C1 segment of cervical spinal cord (tissue), 14 donors: ENCODE measurements around the gene RACK1.

Experiments used
- DNase-seq, 14 donors: peaks; one replicate each; lab custom pipeline; 2025; lab: John Stamatoyannopoulos, UW

Gene RACK1

GRCh38 chr5:181259974-181260719, 16.4 kb upstream of the RACK1 start:
- no peak for DNase-seq

- no peak for DNase-seq
Observed at GRCh38 chr5:181259283-181259682, 15.6 kb upstream of the RACK1 start.

GRCh38 chr5:181258576-181258975, 14.9 kb upstream of the RACK1 start:
- DNase-seq, result no peak

DNA sequence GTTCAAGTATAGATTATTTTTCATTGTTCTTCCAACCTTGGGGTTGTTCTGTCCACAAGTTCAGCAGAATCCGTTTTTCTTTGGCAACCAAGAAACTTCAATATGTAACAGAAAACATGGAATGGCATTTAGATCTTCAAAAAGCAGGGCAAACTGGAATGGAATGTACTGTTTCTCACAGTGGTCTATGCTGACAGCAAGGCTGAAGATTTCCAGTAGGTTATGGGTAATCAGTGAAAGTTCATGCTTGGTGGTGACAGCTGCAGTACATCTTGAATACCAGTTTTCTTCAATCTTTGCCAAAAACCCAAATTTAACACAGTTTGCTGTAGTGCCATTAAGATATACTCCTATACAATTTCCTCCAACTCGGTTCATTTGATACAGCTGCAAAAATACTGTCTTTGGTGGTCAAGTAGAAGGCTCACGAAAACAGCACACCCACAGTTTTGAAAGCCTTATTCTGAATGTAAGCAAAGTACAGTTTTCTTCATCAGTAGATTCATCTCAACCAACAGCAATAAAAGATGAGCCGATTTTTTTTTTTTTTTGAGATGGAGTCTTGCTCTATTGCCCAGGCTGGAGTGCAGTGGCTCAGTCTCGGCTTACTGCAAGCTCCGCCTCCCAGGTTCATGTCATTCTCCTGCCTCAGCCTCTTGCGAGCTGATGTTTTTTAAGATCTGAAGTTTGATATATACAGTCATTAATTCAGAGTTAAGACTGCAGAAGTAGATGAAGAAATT, 12.3 kb upstream of the RACK1 start:
- DNase-seq, result no peak

- DNase-seq, result no peak
Observed at GRCh38 chr5:181255276-181255675, 11.6 kb upstream of the RACK1 start.

GRCh38 chr5:181248277-181248676, 4.6 kb upstream of the RACK1 start:
- no peak for DNase-seq

DNA sequence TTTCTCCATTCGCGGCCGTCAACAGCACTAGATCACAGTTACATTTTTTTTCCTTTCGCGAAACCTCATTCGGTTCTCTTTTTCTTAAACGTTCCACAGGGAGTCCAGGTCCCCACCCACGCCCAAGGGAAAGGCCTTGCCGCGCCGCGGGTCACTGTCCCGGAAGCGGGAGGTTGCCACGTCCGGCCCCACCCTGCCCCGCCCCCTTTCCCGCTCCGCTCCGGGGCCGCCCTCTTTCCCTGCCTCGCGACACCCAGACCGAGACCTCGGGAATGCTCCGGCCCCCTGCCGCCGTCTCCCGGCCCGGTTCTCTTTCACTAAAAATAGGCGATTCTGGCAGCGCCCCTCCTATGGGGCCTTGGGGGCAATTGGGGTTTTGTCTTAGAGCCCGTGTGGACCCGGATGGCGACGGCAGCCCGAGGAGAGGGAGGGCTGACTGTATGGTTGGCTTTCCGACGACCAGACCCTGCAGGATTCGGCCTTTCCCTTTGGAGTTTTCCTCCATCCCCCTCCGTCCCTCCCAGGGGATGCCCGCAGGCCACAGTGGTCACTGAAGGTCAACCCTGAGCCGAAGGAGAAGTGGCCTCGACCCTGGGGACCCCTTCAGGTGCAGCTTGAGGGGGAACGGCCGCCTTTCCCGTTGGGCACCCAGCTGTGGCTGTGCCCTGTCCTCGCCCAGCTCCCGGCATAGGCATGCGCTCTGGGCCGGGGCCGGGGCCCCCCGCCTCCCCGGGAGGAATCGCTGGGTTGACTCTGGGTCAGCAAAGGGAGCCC, 2.8 kb upstream of the RACK1 start:
- DNase-seq, result no peak

GRCh38 chr5:181245427-181246275, 1.9 kb upstream of the RACK1 start:
- DNase-seq, result no peak

- no peak for DNase-seq
Observed at GRCh38 chr5:181243018-181243563, 615 bp downstream of the RACK1 start.

DNA sequence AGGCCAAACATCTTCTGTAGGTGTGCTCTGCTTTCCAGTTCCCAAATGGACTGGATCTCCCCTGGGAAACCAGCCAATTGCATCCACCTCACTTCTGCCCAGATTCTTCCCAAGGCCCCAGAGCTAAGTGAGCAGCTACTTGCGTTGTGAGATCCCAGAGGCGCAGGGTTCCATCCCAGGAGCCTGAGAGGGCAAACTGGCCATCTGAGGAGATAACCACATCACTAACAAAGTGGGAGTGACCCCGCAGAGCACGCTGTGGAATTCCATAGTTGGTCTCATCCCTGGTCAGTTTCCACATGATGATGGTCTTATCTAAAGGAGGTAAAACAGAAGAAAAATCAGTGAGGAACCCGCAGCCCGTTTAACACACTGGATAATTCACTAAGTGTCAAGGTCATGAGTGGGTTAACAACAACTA, 1.7 kb downstream of the RACK1 start:
- DNase-seq, result no peak

DNA sequence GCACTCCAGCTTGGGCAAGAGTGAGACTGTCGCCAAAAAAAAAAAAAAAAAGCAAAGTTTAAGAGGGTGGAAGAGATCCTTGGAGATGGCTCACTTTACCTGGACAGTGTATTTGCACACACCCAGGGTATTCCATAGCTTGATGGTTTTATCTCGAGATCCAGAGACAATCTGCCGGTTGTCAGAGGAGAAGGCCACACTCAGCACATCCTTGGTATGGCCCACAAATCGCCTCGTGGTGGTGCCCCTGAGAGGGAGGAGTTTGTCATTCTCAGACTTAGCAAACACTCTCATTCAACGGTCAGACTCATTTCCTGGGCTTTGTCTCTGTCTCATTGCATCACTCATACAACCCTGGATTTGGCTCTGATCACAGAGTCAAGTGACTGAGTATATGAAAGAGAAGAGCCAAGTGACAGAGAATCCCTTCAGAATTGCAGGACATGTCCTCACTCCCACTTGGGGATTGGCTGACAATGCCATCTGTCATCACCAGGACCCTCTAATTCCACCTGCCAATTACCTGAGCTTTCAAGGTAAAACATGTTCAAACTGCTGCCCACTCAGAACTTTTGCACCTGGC, 2.2 kb downstream of the RACK1 start:
- no peak for DNase-seq

DNA sequence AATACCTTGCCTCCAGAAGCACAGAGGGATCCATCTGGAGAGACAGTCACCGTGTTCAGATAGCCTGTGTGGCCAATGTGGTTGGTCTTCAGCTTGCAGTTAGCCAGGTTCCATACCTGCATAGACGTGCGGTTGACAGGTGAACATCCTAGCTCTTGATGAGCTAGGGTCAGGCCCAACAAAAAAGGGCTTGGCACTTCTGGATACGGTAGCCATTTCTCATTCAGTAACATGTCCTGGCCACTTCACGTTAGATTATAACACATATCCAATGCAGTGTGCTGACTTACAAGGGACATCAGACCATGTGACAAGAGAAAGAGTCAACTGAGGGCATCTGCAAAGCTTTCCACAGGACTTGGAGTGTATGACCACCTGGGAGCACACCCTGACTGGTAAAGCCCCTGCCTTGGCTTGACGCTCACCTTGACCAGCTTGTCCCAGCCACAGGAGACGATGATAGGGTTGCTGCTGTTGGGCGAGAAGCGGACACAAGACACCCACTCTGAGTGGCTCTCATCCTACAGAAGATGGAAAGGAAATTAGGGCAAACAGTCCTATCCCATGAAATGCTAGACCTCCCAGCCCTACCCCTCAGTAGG, 4.5 kb downstream of the RACK1 start:
- DNase-seq, result no peak

- DNase-seq, result no peak
Observed at GRCh38 chr5:181237729-181238385, 5.8 kb downstream of the RACK1 start.

DNA sequence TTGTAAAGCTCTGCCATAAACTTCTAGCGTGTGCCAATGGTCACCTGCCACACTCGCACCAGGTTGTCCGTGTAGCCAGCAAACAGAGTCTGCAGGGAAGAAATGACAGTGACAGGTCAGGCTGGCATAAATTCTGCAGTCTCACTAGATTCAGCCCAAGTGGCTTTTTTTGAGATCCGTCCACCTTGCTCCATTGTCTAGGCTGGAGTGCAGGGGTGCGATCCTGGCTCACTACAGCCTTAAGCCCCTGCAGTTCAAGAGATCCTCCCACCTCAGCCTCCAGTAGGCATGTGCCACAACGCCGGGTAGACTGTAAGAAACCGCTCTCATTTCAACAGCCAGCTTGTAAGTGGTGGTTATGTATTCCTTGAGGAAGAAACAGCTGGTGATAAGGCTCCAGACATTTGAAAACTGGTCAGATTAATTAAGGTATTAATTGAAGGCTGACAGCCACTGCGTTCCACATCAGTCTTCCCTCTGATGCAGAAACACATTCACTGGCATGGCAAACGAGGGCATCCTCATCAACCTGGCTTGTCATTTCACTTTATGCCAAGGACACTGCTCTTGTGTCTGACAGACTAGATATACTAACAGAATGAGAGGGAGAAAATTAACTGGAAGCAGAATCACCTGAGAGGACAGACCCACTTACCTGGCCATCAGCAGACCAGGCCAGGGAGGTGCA, 6.6 kb downstream of the RACK1 start:
- no peak for DNase-seq

DNA sequence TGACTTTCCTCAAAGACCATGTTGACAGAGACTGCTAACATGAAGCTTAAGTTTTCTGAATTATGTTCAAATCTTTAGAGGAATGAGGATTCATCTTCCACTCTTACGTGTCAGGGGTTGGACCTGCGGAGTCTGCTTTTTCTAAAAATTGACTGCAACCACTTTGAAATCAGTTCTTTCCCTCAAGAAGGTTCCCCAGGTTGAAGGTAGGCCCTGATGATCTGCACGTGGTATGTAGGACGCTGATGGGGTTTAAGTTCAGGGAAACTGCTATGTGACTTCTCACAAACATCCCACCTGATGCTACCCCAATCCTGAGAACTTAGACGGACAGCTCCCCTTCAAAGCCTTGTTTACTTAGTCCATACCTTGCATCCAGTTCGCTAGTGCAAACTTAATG, 7.2 kb downstream of the RACK1 start:
- DNase-seq, result no peak

- no peak for DNase-seq
Observed at GRCh38 chr5:181235689-181236366, 7.9 kb downstream of the RACK1 start.

- no peak for DNase-seq
Observed at GRCh38 chr5:181235323-181235688, 8.4 kb downstream of the RACK1 start.

- DNase-seq, result no peak
Observed at GRCh38 chr5:181234455-181235306, 9.0 kb downstream of the RACK1 start.
